Activated naive CD8-positive, alpha-beta T cell treated with anti-CD3 and anti-CD28 coated beads, Interleukin-2, amount 50 U/mL, for 24 hours (primary cell): ENCODE results near the gene MCC.

ENCODE experiments used
- ATAC-seq: fragments of 150-1000 bp; cut with Tn5 transposase; one replicate; pipeline ENCODE4 v1.10.0; 2021
- DNase-seq: peaks from one replicate; pipeline ENCODE4 v3.0.0; 2021
- H3K27ac Mint-ChIP-seq: one replicate; pipeline ENCODE4 v1.8.0; 2021; ENCODE audit warnings: mild to moderate bottlenecking, mixed read lengths
- H3K27me3 Mint-ChIP-seq: one replicate; pipeline ENCODE4 v1.8.0; 2021; ENCODE audit warnings: mixed read lengths
- H3K36me3 Mint-ChIP-seq: one replicate; pipeline ENCODE4 v1.8.0; 2021; ENCODE audit warnings: low read depth, mixed read lengths
- H3K4me1 Mint-ChIP-seq: one replicate; pipeline ENCODE4 v1.8.0; 2021; ENCODE audit warnings: mixed read lengths
- H3K4me3 Mint-ChIP-seq: one replicate; pipeline ENCODE4 v1.8.0; 2021; ENCODE audit warnings: mild to moderate bottlenecking, moderate library complexity, mixed read lengths
- H3K9me3 Mint-ChIP-seq: one replicate; pipeline ENCODE4 v1.8.0; 2021; ENCODE audit warnings: mixed read lengths

The MCC gene

GRCh38 chr5:113178073-113178779 lies 310.0 kb downstream of the MCC start:
- Mint-ChIP-seq H3K9me3 (no peaks in the 10 kb centered on the region), H3K4me3 (no peak overlapping the region), H3K27me3 (no peaks in the 10 kb centered on the region), H3K27ac (no peak overlapping the region), H3K36me3 (no peaks in the 10 kb centered on the region), H3K4me1 (peaks cover 18% of the 10 kb centered on the region)
- DNase-seq (no peak), ATAC-seq (no peak)

GRCh38 chr5:113177225-113177624 lies 311.0 kb downstream of the MCC start:
- H3K27ac Mint-ChIP-seq, result no peak overlapping the region
- H3K36me3 Mint-ChIP-seq, result no peaks in the 10 kb centered on the region
- DNase-seq, result no peak
- H3K4me1 Mint-ChIP-seq, result peaks cover 10% of the 10 kb centered on the region
- H3K9me3 Mint-ChIP-seq, result no peaks in the 10 kb centered on the region
- H3K4me3 Mint-ChIP-seq, result no peak overlapping the region
- no peak for ATAC-seq
- H3K27me3 Mint-ChIP-seq, result peaks cover 5% of the 10 kb centered on the region

- H3K36me3 Mint-ChIP-seq, result no peaks in the 10 kb centered on the region
- peaks cover 5% of the 10 kb centered on the region for H3K4me1 Mint-ChIP-seq
- H3K4me3 Mint-ChIP-seq, result no peak overlapping the region
- H3K9me3 Mint-ChIP-seq, result no peaks in the 10 kb centered on the region
- DNase-seq, result no peak
- no peak for ATAC-seq
- H3K27ac Mint-ChIP-seq, result no peak overlapping the region
- peaks cover 5% of the 10 kb centered on the region for H3K27me3 Mint-ChIP-seq
These were observed 311.5 kb downstream of the MCC start for GRCh38 chr5:113176734-113177133.

- Mint-ChIP-seq H3K4me3 (no peak overlapping the region), H3K9me3 (no peaks in the 10 kb centered on the region), H3K4me1 (no peaks in the 10 kb centered on the region), H3K27ac (no peak overlapping the region), H3K36me3 (no peaks in the 10 kb centered on the region), H3K27me3 (peaks cover 5% of the 10 kb centered on the region)
- no peak for DNase-seq
- ATAC-seq, result no peak
These were observed 312.1 kb downstream of the MCC start for GRCh38 chr5:113176196-113176595.

GRCh38 chr5:113172231-113172826 lies 315.9 kb downstream of the MCC start:
- ATAC-seq, result no peak
- no peaks in the 10 kb centered on the region for H3K36me3 Mint-ChIP-seq
- no peak for DNase-seq
- H3K4me1 Mint-ChIP-seq, result no peaks in the 10 kb centered on the region
- H3K9me3 Mint-ChIP-seq, result no peaks in the 10 kb centered on the region
- H3K4me3 Mint-ChIP-seq, result no peak overlapping the region
- H3K27me3 Mint-ChIP-seq, result peaks cover 7% of the 10 kb centered on the region
- no peak overlapping the region for H3K27ac Mint-ChIP-seq

GRCh38 chr5:113171520-113171919 lies 316.7 kb downstream of the MCC start:
- H3K4me3 Mint-ChIP-seq, result no peak overlapping the region
- H3K27me3 Mint-ChIP-seq, result peaks cover 7% of the 10 kb centered on the region
- no peaks in the 10 kb centered on the region for H3K4me1 Mint-ChIP-seq
- H3K9me3 Mint-ChIP-seq, result no peaks in the 10 kb centered on the region
- no peak overlapping the region for H3K27ac Mint-ChIP-seq
- H3K36me3 Mint-ChIP-seq, result no peaks in the 10 kb centered on the region
- DNase-seq, result no peak
- no peak for ATAC-seq

- Mint-ChIP-seq H3K27me3 (peaks cover 7% of the 10 kb centered on the region), H3K36me3 (no peaks in the 10 kb centered on the region), H3K4me1 (no peaks in the 10 kb centered on the region), H3K4me3 (no peak overlapping the region), H3K27ac (no peak overlapping the region), H3K9me3 (no peaks in the 10 kb centered on the region)
- DNase-seq, result no peak
- no peak for ATAC-seq
These were observed 317.5 kb downstream of the MCC start for GRCh38 chr5:113170707-113171106.

GRCh38 chr5:113169720-113170119 lies 318.5 kb downstream of the MCC start:
- Mint-ChIP-seq H3K9me3 (no peaks in the 10 kb centered on the region), H3K4me1 (no peaks in the 10 kb centered on the region), H3K27me3 (peaks cover 7% of the 10 kb centered on the region), H3K36me3 (no peaks in the 10 kb centered on the region), H3K27ac (no peak overlapping the region), H3K4me3 (no peak overlapping the region)
- DNase-seq (no peak), ATAC-seq (no peak)

- no peaks in the 10 kb centered on the region for H3K9me3 Mint-ChIP-seq
- H3K36me3 Mint-ChIP-seq, result no peaks in the 10 kb centered on the region
- no peak overlapping the region for H3K27ac Mint-ChIP-seq
- peaks cover 5% of the 10 kb centered on the region for H3K27me3 Mint-ChIP-seq
- no peak overlapping the region for H3K4me3 Mint-ChIP-seq
- DNase-seq (no peak), ATAC-seq (no peak)
- H3K4me1 Mint-ChIP-seq, result peaks cover 4% of the 10 kb centered on the region
These were observed 320.3 kb downstream of the MCC start for GRCh38 chr5:113167985-113168384.

- ATAC-seq (no peak), DNase-seq (no peak)
- Mint-ChIP-seq H3K4me1 (peaks cover 15% of the 10 kb centered on the region), H3K36me3 (no peaks in the 10 kb centered on the region), H3K27ac (no peak overlapping the region), H3K4me3 (no peak overlapping the region), H3K9me3 (no peaks in the 10 kb centered on the region), H3K27me3 (peaks cover 2% of the 10 kb centered on the region)
These were observed 321.3 kb downstream of the MCC start for GRCh38 chr5:113166852-113167366.

- Mint-ChIP-seq H3K4me1 (peaks cover 16% of the 10 kb centered on the region), H3K27ac (no peak overlapping the region), H3K9me3 (no peaks in the 10 kb centered on the region), H3K4me3 (no peak overlapping the region), H3K36me3 (no peaks in the 10 kb centered on the region), H3K27me3 (peaks cover 2% of the 10 kb centered on the region)
- ATAC-seq (no peak), DNase-seq (no peak)
These were observed 322.0 kb downstream of the MCC start for GRCh38 chr5:113166261-113166660.

GRCh38 chr5:113164021-113164420 lies 324.2 kb downstream of the MCC start:
- ATAC-seq (no peak), DNase-seq (no peak)

GRCh38 chr5:113163328-113163727 lies 324.9 kb downstream of the MCC start:
- ATAC-seq, result no peak
- Mint-ChIP-seq H3K9me3 (no peaks in the 10 kb centered on the region), H3K27ac (no peak overlapping the region), H3K27me3 (no peaks in the 10 kb centered on the region), H3K4me1 (peaks cover 16% of the 10 kb centered on the region), H3K36me3 (no peaks in the 10 kb centered on the region), H3K4me3 (no peak overlapping the region)
- DNase-seq, result no peak

More at GRCh38 chr5:113164021-113164420, 324.2 kb downstream of the MCC start:
- H3K27ac Mint-ChIP-seq, result no peak overlapping the region
- no peaks in the 10 kb centered on the region for H3K36me3 Mint-ChIP-seq
- no peaks in the 10 kb centered on the region for H3K27me3 Mint-ChIP-seq
- peaks cover 16% of the 10 kb centered on the region for H3K4me1 Mint-ChIP-seq
- H3K9me3 Mint-ChIP-seq, result no peaks in the 10 kb centered on the region
- no peak overlapping the region for H3K4me3 Mint-ChIP-seq

GRCh38 chr5:113162770-113163169 lies 325.5 kb downstream of the MCC start:
- no peak overlapping the region for H3K27ac Mint-ChIP-seq
- no peaks in the 10 kb centered on the region for H3K9me3 Mint-ChIP-seq
- H3K4me3 Mint-ChIP-seq, result no peak overlapping the region
- H3K36me3 Mint-ChIP-seq, result no peaks in the 10 kb centered on the region
- ATAC-seq (no peak), DNase-seq (no peak)
- no peaks in the 10 kb centered on the region for H3K27me3 Mint-ChIP-seq
- H3K4me1 Mint-ChIP-seq, result peaks cover 16% of the 10 kb centered on the region

- H3K9me3 Mint-ChIP-seq, result no peaks in the 10 kb centered on the region
These were observed 326.0 kb downstream of the MCC start for GRCh38 chr5:113162208-113162607.

More at GRCh38 chr5:113162208-113162607, 326.0 kb downstream of the MCC start:
- H3K4me1 Mint-ChIP-seq, result peaks cover 16% of the 10 kb centered on the region
- H3K36me3 Mint-ChIP-seq, result no peaks in the 10 kb centered on the region
- DNase-seq, result no peak
- H3K4me3 Mint-ChIP-seq, result no peak overlapping the region
- ATAC-seq, result no peak
- H3K27ac Mint-ChIP-seq, result no peak overlapping the region
- no peaks in the 10 kb centered on the region for H3K27me3 Mint-ChIP-seq
